Measurements from ENCODE around the gene CNN3.

CNN3 gene

DNA sequence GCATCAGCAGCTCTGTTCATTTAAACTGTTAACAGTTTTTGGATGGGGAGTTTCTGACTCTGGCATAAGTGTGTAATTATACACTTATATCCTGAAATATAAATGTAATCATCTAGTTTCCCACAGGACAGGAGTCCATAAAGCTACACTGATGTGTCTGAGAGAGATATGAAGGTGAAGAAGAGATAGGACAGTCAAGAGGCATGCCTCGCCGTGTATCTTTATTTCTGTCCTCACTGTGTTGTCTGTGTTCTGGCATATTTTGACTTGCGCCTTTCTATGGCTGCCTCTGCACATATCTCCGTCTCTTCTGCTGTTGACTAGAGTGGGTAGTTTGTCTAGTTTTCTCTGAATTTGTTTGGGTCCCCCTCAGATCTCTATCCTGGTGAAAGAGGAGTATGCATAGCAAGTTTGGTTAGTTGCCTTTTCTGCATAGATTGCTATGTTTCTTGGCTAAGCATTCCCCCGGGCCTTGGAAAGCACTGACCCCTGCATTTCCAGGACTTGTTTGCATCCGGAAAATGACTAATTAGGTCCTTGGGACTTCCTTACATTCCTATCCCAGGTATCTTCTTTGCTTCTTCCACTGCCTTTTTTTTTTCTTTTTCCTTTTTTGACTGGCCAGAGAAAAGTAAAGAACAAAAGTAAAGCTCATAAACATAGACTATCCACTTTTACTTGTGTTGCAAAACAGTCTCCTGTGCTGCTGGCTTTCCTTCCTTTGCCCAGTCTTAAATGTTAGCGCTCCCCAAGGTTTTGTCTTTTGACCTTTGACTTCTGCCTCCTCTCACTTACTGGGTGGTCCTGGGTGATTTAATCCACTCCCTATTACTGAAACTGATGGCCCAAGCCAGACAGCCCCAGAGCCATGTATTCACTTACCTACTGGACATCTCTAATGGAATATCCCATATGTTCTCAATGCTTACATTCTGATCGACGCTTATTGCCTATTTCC is 27.6 kb upstream of the CNN3 start:
- Histone ChIP-seq H3K9me3 (ENCODE audit: control insufficient read depth, insufficient read depth, low read depth, low read length) (no peaks in the 10 kb centered on the region), H3K36me3 (ENCODE audit: control insufficient read depth in 2 of 2, insufficient read depth in 1 of 2, low read length in 2 of 2) (no peaks in the 10 kb centered on the region; a peak in 1 of 3 replicates), H3K4me1 (ENCODE audit: control insufficient read depth, insufficient read depth, low read length) (peaks cover 7% of the 10 kb centered on the region), H3K27ac (ENCODE audit: extremely low read depth, low read depth, low read length) (no peak overlapping the region), H3K4me3 (ENCODE audit: low read depth, low read length) (no peak overlapping the region)
- ChIA-PET CTCF (no interaction called here), POLR2A (interaction anchor here (0.6 kb wide), 1 partner anchor 724 kb away, joined by 3 read pairs; no protein-coding TSS in a partner anchor)
- no peak for TF ChIP-seq ZNF394 (tag by site-specific recombination; IDR thresholded peaks at IDR 0.05; ENCODE audit: borderline replicate concordance)

DNA sequence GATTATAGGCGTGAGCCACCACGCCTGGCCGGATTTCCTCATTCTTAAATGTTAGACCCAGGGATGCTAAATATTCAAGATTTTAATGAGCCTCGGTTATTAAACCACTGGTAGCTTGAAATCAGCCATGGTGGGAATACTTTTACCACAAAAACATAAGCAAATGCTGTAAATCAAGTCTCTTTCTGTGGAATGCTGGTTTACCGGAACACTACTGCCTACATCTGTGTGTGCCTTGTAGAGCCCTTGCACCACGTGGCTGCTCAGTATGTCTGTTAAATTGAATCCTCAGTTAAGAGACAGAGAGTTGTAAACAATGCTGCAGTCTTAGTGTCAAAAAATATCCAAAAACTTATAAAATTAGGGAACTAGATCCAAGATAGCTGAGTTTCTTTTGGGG is 26.8 kb upstream of the CNN3 start:
- Histone ChIP-seq H3K9me3 (ENCODE audit: control insufficient read depth, insufficient read depth, low read depth, low read length) (no peaks in the 10 kb centered on the region), H3K4me3 (ENCODE audit: low read depth, low read length) (no peak overlapping the region), H3K36me3 (ENCODE audit: control insufficient read depth in 2 of 2, insufficient read depth in 1 of 2, low read length in 2 of 2) (no peaks in the 10 kb centered on the region; a peak in 1 of 3 replicates), H3K27ac (ENCODE audit: extremely low read depth, low read depth, low read length) (no peak overlapping the region), H3K4me1 (ENCODE audit: control insufficient read depth, insufficient read depth, low read length) (peaks cover 8% of the 10 kb centered on the region)
- TF ChIP-seq FEZF1 (tag by site-specific recombination; IDR thresholded peaks at IDR 0.05) = no peak
- no peak for TF ChIP-seq ZEB2 (tag by site-specific recombination; IDR thresholded peaks at IDR 0.05)
- no peak for TF ChIP-seq TRIM28 (IDR thresholded peaks at IDR 0.05; ENCODE audit: borderline replicate concordance, low read length)
- TF ChIP-seq HOXD13 (CRISPR knock-in tag; IDR thresholded peaks at IDR 0.05; ENCODE audit: borderline replicate concordance) = no peak
- TF ChIP-seq, protein P1, sequence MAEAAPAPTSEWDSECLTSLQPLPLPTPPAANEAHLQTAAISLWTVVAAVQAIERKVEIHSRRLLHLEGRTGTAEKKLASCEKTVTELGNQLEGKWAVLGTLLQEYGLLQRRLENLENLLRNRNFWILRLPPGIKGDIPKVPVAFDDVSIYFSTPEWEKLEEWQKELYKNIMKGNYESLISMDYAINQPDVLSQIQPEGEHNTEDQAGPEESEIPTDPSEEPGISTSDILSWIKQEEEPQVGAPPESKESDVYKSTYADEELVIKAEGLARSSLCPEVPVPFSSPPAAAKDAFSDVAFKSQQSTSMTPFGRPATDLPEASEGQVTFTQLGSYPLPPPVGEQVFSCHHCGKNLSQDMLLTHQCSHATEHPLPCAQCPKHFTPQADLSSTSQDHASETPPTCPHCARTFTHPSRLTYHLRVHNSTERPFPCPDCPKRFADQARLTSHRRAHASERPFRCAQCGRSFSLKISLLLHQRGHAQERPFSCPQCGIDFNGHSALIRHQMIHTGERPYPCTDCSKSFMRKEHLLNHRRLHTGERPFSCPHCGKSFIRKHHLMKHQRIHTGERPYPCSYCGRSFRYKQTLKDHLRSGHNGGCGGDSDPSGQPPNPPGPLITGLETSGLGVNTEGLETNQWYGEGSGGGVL (tag by site-specific recombination; IDR thresholded peaks at IDR 0.05) = no peak
- no peak for TF ChIP-seq ZNF184 (tag by site-specific recombination; IDR thresholded peaks at IDR 0.05)
- TF ChIP-seq, protein P2, sequence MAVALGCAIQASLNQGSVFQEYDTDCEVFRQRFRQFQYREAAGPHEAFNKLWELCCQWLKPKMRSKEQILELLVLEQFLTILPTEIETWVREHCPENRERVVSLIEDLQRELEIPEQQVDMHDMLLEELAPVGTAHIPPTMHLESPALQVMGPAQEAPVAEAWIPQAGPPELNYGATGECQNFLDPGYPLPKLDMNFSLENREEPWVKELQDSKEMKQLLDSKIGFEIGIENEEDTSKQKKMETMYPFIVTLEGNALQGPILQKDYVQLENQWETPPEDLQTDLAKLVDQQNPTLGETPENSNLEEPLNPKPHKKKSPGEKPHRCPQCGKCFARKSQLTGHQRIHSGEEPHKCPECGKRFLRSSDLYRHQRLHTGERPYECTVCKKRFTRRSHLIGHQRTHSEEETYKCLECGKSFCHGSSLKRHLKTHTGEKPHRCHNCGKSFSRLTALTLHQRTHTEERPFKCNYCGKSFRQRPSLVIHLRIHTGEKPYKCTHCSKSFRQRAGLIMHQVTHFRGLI (tag by site-specific recombination; IDR thresholded peaks at IDR 0.05) = no peak
- TF ChIP-seq, protein P3, sequence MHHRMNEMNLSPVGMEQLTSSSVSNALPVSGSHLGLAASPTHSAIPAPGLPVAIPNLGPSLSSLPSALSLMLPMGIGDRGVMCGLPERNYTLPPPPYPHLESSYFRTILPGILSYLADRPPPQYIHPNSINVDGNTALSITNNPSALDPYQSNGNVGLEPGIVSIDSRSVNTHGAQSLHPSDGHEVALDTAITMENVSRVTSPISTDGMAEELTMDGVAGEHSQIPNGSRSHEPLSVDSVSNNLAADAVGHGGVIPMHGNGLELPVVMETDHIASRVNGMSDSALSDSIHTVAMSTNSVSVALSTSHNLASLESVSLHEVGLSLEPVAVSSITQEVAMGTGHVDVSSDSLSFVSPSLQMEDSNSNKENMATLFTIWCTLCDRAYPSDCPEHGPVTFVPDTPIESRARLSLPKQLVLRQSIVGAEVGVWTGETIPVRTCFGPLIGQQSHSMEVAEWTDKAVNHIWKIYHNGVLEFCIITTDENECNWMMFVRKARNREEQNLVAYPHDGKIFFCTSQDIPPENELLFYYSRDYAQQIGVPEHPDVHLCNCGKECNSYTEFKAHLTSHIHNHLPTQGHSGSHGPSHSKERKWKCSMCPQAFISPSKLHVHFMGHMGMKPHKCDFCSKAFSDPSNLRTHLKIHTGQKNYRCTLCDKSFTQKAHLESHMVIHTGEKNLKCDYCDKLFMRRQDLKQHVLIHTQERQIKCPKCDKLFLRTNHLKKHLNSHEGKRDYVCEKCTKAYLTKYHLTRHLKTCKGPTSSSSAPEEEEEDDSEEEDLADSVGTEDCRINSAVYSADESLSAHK (tag by site-specific recombination; IDR thresholded peaks at IDR 0.05) = no peak
- TF ChIP-seq, protein P4, sequence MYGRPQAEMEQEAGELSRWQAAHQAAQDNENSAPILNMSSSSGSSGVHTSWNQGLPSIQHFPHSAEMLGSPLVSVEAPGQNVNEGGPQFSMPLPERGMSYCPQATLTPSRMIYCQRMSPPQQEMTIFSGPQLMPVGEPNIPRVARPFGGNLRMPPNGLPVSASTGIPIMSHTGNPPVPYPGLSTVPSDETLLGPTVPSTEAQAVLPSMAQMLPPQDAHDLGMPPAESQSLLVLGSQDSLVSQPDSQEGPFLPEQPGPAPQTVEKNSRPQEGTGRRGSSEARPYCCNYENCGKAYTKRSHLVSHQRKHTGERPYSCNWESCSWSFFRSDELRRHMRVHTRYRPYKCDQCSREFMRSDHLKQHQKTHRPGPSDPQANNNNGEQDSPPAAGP (tag by site-specific recombination; IDR thresholded peaks at IDR 0.05) = no peak
- TF ChIP-seq ZNF433 (tag by site-specific recombination; IDR thresholded peaks at IDR 0.05; ENCODE audit: low read depth) = no peak
- TF ChIP-seq ZNF514 (tag by site-specific recombination; IDR thresholded peaks at IDR 0.05) = no peak
- TF ChIP-seq ZNF776 (tag by site-specific recombination; IDR thresholded peaks at IDR 0.05; ENCODE audit: borderline replicate concordance) = no peak
- no peak for TF ChIP-seq ZNF146 (tag by site-specific recombination; IDR thresholded peaks at IDR 0.05)
- no peak for TF ChIP-seq ZNF548 (tag by site-specific recombination; IDR thresholded peaks at IDR 0.05)
- TF ChIP-seq ZFP41 (tag by site-specific recombination; IDR thresholded peaks at IDR 0.05; ENCODE audit: borderline replicate concordance) = no peak
- ChIA-PET CTCF (no interaction called here), POLR2A (no interaction called here)

All from HEK293 (cell line).